ENCODE measurements around the gene PDE2A. TPM values are rescaled to one million over a fixed set of nuclear protein-coding genes. Genes with fewer than 3 reads are reported as not detected.

PDE2A gene
- total RNA-seq, 1 experiment from 2014 or later = 3.7 TPM

DNA sequence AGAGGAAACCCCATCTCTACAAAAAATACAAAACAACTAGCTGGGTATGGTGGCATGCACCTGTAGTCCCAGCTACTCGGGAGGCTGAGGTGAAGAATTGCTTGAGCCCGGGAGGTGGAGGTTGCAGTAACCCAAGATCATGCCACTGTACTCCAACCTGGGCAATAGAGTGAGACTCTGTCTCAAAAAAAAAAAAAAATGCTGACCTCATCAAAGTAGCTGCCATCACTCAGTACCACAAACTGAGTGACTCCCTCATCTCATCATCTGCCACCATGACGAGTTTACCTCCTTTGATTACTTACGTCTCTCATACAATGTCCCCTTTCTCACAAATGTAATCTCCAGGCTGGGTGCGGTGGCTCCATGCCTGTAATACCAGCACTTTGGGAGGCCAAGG, 122.7 kb downstream of the PDE2A start:
- H3K36me3 Mint-ChIP-seq = no peaks in the 10 kb centered on the region
- H3K4me3 Mint-ChIP-seq = no peak overlapping the region
- H3K27ac Mint-ChIP-seq = no peak overlapping the region
- TF ChIP-seq EMX1 (CRISPR knock-in tag; IDR thresholded peaks at IDR 0.05) (no peak), NFATC4 (CRISPR knock-in tag; IDR thresholded peaks at IDR 0.05) (no peak), FOXK1 (CRISPR knock-in tag; IDR thresholded peaks at IDR 0.05) (no peak), TP53 (CRISPR knock-in tag; IDR thresholded peaks at IDR 0.05) (no peak)
- TF ChIP-seq, protein P1, sequence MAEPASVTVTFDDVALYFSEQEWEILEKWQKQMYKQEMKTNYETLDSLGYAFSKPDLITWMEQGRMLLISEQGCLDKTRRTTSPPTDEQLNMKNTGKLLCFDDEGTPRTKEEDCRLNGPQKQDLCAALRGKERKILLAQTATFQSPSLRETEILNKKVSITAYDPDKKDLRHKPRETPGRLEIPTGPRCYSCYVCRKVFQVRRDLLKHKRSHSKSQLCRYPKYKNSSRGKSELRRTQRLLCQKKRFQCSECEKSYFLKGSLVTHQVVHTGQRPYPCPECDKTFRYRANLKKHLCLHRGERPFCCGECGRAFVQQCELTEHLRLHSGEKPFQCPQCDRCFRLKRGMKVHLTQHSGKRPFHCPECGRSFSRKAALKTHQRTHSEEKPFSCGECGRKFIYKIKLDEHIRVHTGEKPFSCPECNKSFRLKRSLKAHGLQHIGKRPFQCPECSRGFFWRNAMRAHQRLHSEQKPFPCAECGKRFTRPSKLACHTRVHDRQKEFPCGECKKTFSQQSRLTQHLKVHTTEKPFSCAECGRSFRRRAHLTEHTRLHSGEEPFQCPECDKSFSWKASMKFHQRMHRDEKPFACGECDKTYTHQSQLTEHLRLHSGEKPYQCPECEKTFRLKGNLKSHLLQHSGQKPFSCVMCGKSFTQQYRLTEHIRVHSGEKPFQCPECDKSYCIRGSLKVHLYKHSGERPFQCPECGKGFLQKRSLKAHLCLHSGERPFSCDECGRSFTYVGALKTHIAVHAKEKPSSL (CRISPR knock-in tag; conservative IDR thresholded peaks at IDR 0.05) = no peak
- TF ChIP-seq, protein P2, sequence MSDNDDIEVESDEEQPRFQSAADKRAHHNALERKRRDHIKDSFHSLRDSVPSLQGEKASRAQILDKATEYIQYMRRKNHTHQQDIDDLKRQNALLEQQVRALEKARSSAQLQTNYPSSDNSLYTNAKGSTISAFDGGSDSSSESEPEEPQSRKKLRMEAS (CRISPR knock-in tag; IDR thresholded peaks at IDR 0.05) = no peak
- TF ChIP-seq, protein P3, sequence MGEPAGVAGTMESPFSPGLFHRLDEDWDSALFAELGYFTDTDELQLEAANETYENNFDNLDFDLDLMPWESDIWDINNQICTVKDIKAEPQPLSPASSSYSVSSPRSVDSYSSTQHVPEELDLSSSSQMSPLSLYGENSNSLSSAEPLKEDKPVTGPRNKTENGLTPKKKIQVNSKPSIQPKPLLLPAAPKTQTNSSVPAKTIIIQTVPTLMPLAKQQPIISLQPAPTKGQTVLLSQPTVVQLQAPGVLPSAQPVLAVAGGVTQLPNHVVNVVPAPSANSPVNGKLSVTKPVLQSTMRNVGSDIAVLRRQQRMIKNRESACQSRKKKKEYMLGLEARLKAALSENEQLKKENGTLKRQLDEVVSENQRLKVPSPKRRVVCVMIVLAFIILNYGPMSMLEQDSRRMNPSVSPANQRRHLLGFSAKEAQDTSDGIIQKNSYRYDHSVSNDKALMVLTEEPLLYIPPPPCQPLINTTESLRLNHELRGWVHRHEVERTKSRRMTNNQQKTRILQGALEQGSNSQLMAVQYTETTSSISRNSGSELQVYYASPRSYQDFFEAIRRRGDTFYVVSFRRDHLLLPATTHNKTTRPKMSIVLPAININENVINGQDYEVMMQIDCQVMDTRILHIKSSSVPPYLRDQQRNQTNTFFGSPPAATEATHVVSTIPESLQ (CRISPR knock-in tag; IDR thresholded peaks at IDR 0.05) = no peak
- TF ChIP-seq, protein P4, sequence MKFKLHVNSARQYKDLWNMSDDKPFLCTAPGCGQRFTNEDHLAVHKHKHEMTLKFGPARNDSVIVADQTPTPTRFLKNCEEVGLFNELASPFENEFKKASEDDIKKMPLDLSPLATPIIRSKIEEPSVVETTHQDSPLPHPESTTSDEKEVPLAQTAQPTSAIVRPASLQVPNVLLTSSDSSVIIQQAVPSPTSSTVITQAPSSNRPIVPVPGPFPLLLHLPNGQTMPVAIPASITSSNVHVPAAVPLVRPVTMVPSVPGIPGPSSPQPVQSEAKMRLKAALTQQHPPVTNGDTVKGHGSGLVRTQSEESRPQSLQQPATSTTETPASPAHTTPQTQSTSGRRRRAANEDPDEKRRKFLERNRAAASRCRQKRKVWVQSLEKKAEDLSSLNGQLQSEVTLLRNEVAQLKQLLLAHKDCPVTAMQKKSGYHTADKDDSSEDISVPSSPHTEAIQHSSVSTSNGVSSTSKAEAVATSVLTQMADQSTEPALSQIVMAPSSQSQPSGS (CRISPR knock-in tag; IDR thresholded peaks at IDR 0.05; ENCODE audit: borderline replicate concordance, low read depth) = no peak
- TF ChIP-seq, protein P5, sequence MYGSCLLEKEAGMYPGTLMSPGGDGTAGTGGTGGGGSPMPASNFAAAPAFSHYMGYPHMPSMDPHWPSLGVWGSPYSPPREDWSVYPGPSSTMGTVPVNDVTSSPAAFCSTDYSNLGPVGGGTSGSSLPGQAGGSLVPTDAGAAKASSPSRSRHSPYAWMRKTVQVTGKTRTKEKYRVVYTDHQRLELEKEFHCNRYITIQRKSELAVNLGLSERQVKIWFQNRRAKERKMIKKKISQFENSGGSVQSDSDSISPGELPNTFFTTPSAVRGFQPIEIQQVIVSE (CRISPR knock-in tag; IDR thresholded peaks at IDR 0.05; ENCODE audit: borderline replicate concordance) = no peak
- TF ChIP-seq, protein P6, sequence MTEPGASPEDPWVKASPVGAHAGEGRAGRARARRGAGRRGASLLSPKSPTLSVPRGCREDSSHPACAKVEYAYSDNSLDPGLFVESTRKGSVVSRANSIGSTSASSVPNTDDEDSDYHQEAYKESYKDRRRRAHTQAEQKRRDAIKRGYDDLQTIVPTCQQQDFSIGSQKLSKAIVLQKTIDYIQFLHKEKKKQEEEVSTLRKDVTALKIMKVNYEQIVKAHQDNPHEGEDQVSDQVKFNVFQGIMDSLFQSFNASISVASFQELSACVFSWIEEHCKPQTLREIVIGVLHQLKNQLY (CRISPR knock-in tag; IDR thresholded peaks at IDR 0.05) = no peak
- TF ChIP-seq, protein P7, sequence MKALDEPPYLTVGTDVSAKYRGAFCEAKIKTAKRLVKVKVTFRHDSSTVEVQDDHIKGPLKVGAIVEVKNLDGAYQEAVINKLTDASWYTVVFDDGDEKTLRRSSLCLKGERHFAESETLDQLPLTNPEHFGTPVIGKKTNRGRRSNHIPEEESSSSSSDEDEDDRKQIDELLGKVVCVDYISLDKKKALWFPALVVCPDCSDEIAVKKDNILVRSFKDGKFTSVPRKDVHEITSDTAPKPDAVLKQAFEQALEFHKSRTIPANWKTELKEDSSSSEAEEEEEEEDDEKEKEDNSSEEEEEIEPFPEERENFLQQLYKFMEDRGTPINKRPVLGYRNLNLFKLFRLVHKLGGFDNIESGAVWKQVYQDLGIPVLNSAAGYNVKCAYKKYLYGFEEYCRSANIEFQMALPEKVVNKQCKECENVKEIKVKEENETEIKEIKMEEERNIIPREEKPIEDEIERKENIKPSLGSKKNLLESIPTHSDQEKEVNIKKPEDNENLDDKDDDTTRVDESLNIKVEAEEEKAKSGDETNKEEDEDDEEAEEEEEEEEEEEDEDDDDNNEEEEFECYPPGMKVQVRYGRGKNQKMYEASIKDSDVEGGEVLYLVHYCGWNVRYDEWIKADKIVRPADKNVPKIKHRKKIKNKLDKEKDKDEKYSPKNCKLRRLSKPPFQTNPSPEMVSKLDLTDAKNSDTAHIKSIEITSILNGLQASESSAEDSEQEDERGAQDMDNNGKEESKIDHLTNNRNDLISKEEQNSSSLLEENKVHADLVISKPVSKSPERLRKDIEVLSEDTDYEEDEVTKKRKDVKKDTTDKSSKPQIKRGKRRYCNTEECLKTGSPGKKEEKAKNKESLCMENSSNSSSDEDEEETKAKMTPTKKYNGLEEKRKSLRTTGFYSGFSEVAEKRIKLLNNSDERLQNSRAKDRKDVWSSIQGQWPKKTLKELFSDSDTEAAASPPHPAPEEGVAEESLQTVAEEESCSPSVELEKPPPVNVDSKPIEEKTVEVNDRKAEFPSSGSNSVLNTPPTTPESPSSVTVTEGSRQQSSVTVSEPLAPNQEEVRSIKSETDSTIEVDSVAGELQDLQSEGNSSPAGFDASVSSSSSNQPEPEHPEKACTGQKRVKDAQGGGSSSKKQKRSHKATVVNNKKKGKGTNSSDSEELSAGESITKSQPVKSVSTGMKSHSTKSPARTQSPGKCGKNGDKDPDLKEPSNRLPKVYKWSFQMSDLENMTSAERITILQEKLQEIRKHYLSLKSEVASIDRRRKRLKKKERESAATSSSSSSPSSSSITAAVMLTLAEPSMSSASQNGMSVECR (CRISPR knock-in tag; IDR thresholded peaks at IDR 0.05; ENCODE audit: borderline replicate concordance) = no peak
- no peaks in the 10 kb centered on the region for H3K9me3 Mint-ChIP-seq
- no peaks in the 10 kb centered on the region for H3K4me1 Mint-ChIP-seq
- POLR2A ChIA-PET = no interaction called here
- ATAC-seq (no peak), DNase-seq (ENCODE audit: low spot score) (no peak)
- CTCF ChIA-PET = interaction anchor here (1.2 to 11.5 kb wide), 3 partner anchors 38 to 137 kb away, joined by 3 to 215 read pairs (median 4); no protein-coding TSS in a partner anchor
- H3K27me3 Mint-ChIP-seq (ENCODE audit: low read depth) = peaks cover 5% of the 10 kb centered on the region

DNA sequence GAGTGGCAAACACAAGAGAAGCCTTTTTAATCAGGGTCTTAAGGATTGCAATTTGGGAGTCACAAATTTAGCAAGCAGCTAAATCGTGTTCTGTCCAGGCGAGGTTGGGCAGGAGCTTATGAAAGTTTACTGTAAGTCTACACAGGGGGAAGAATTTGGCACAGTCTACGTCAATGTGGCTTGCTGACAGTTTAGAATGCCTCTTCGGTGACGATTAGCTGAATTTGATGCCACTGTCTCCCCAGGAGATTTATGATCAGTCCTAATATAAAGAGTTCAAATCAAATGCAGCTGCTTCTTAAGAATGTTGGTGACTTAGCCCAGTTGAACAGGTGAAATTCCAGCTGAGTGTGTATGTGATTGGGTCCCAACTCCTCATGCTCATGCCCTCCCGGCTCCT, 125.8 kb downstream of the PDE2A start:
- Mint-ChIP-seq H3K9me3 (no peaks in the 10 kb centered on the region), H3K4me1 (no peaks in the 10 kb centered on the region), H3K36me3 (no peaks in the 10 kb centered on the region), H3K4me3 (no peak overlapping the region), H3K27ac (no peak overlapping the region), H3K27me3 (ENCODE audit: low read depth) (peaks cover 9% of the 10 kb centered on the region)
- TF ChIP-seq, protein P8, sequence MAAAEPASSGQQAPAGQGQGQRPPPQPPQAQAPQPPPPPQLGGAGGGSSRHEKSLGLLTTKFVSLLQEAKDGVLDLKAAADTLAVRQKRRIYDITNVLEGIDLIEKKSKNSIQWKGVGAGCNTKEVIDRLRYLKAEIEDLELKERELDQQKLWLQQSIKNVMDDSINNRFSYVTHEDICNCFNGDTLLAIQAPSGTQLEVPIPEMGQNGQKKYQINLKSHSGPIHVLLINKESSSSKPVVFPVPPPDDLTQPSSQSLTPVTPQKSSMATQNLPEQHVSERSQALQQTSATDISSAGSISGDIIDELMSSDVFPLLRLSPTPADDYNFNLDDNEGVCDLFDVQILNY (CRISPR knock-in tag; IDR thresholded peaks at IDR 0.05) = no peak
- TF ChIP-seq ZNF317 (CRISPR knock-in tag; IDR thresholded peaks at IDR 0.05; ENCODE audit: borderline replicate concordance, low read depth) (no peak), GTF2I (CRISPR knock-in tag; conservative IDR thresholded peaks at IDR 0.05) (no peak), OVOL2 (CRISPR knock-in tag; IDR thresholded peaks at IDR 0.05; ENCODE audit: borderline replicate concordance) (no peak), JAZF1 (CRISPR knock-in tag; IDR thresholded peaks at IDR 0.05) (no peak), ZNF423 (CRISPR knock-in tag; IDR thresholded peaks at IDR 0.05) (no peak)
- TF ChIP-seq, protein P2 (CRISPR knock-in tag; IDR thresholded peaks at IDR 0.05) = no peak
- DNase-seq (ENCODE audit: low spot score) (no peak), ATAC-seq (no peak)
- ChIA-PET CTCF (interaction anchor here (1.2 to 11.5 kb wide), 3 partner anchors 25 to 78 kb away, joined by 3 to 215 read pairs (median 5); no protein-coding TSS in a partner anchor), POLR2A (no interaction called here)

All from WTC11 (cell line).